Astrocyte of the hippocampus (primary cell): Measurements from ENCODE around the gene MMD.
A peak's percentile ranks its signal among the peaks of the same experiment; 100 is the strongest.
"Not testable (repeated sequence)": the region's sequence is repeated elsewhere in the genome, so short reads cannot be mapped to it uniquely, and the experiment has no call there.

ENCODE experiments used
- DNase-seq: peaks from one replicate; pipeline ENCODE4 v3.0.0; 2011; ENCODE audit warnings: low read depth, low spot score

The MMD gene, protein sequence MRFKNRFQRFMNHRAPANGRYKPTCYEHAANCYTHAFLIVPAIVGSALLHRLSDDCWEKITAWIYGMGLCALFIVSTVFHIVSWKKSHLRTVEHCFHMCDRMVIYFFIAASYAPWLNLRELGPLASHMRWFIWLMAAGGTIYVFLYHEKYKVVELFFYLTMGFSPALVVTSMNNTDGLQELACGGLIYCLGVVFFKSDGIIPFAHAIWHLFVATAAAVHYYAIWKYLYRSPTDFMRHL

DNA sequence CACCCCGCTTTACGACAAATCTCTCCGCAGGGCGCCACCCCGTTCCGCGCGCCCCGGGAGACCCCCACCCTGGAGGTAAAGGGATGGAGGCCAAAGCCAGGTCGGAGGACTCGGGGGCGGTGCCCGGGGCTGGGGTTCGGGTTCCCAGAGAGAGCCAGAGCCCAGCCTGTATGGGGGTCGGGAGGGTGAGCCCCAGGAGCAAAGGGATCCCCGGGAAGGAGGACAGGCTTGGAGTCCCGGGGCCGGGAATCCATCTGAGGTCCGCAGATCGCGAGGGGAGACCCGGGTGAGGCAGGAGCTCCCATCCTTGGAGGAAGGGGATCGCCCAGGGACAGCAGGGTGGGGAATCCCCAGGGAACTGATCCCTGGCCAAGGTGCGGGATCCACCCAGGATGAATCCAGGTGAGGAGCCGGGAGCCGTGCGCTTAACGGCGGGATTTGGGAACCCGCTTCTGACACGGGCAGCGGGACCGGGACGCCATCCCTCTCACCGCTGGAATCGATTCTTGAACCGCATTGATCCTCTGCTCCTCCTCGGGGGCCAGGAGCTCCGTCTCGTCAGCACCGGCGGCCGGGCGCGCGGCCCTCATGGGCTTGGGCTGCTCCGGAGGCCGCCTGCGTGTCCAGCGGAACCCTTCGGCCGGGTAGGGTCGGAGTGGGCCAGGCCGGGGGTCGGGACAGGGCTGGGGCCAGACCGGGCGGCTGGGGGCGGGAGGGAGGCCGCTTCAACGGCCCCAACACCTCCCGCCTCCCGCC is at the start of gene MMD:
Gene MMD (minus strand): TSS at position 657 of the 756 bp plus-strand sequence. CDS start 140 bp downstream, at position 517.
- no peak for DNase-seq

DNA sequence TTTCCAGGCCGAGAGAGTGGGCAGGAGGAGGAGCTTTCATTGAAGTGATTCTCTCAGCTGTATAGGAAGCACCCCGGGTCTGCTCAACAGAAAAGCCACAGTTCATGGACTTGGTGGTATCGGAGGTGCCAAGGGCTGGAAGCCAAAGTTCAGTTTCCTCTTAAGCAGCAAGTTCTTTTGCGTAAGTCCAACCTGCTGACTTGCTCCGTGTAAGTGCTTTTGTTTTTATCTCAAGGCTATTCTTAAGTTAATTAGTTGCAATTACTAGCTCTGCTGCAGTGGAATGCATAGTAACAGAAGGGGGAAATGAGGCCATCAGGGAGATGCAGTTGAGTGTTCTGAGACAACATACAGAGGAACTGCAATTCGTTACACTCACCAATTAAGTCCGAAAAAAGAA is 45.0 kb upstream of the MMD start:
- DNase-seq = no peak

DNA sequence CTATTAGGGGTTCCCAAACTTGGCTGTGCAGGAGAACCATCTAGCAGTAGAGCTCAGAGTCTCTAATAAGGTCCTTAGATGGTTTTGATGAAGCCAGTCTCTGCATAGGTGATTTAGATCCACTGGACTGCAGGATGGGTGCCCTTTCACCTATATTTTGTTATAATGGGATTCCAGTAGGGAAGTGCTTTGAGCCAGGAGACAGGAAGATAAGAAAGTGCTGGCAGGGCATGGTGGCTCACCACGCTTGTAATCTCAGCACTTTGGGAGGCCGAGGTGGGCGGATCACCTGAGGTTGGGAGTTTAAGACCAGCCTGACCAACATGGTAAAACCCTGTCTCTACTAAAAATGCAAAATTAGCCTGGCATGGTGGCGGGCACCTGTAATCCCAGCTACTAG is 44.1 kb upstream of the MMD start:
- not testable (repeated sequence) for DNase-seq

DNA sequence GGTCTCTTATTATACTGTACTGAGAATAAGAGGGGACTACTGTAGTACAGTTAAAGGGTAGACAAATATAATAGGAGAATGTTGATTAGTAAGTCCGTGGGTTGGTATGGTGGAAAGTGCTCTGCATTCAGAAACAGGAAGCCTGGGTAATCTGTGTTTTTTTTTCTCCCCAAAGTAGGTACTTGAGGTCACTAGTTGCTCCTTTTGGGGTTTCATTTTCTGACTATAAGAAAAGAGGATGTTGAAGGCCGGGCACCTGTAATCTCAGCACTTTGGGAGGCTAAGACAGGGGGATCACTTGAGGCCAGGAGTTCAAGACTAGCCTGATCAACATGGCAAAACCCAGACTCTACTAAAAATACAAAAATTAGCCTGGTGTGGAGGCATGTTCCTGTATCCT is 42.0 kb upstream of the MMD start:
- DNase-seq = no peak

DNA sequence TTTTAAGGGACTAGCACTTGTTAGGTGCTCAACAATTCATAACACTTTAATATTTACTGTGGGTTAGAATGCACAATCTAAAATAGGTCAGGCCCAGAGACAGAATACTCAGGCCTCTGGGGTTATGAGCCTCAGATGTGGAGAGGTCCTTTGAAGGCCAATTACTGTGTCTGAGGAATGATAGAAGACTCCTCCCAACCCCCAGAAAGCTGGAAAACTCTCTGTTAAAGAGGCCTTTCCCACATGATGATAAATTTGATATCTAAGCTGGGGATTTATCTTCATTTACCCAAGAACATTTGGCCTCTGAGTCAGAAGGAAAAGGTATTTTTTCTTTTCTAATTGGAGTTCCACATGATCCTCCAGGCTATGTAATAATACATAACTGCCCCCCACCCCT is 41.1 kb upstream of the MMD start:
- DNase-seq = no peak

DNA sequence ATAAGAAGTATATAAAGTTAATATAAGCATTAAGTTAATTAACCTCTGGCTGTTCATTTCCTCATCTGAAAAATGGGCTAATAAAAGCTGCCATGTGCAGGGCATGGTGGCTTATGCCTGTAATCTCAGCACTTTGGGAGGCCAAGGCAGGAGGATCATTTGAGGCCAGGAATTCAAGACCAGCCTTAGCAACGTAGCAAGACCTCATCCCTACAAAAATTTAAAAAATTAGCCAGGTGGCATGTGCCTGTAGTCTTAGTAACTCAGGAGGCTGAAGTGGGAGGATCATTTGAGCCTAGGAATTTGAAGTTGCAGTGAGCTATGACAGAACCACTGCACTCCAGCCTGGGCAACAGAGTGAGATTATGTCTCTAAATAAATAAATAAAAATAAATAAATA is 40.6 kb upstream of the MMD start:
- DNase-seq = no peak

DNA sequence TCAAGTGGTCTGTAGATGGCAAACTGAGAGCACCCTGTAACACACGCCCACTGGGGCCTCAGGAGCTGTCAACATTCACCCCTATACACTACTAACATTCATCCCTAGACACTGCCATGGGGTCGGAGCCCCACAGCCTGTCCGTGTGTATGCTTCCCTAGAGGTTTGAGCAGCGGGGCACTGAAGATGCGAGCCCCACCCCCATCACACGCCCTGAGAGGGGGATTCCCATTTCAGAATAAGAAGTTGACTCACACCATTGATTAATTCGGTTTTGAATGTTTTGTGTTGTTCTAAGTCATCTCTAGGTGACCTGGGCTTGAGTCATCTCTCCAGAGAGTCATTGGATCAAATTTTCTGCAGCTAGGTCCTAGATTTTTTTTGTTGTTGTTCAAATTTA is 37.3 kb upstream of the MMD start:
- DNase-seq = peak; percentile 56

DNA sequence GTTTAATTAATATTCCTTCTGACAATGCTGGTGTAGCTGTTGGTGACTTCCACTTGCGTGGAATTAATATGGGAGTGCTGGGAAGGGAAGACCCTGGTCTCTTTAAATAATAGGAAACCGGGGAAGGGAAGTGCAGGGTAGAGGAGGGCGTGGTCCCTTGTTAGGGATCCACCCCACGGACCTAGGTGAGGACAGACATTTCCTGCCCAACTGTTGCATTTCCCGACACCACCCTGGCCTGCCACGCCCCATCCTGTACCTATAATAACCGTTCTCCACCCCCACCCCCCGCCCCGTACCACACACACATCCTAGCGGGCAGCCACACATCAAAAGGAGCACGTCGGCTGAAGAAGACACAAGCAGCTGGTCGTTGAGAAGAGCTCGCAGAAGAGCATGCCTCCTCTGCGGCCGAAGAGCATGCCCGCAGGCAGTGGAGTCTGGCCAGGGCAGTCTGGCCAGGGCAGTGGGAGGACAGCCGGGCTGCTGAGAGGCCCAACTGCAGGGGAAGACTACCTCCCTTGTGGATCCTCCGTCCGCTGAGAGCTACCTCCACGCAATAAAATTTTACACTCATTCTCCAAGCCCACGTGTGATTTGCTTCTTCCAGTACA is 36.8 kb upstream of the MMD start:
- no peak for DNase-seq

DNA sequence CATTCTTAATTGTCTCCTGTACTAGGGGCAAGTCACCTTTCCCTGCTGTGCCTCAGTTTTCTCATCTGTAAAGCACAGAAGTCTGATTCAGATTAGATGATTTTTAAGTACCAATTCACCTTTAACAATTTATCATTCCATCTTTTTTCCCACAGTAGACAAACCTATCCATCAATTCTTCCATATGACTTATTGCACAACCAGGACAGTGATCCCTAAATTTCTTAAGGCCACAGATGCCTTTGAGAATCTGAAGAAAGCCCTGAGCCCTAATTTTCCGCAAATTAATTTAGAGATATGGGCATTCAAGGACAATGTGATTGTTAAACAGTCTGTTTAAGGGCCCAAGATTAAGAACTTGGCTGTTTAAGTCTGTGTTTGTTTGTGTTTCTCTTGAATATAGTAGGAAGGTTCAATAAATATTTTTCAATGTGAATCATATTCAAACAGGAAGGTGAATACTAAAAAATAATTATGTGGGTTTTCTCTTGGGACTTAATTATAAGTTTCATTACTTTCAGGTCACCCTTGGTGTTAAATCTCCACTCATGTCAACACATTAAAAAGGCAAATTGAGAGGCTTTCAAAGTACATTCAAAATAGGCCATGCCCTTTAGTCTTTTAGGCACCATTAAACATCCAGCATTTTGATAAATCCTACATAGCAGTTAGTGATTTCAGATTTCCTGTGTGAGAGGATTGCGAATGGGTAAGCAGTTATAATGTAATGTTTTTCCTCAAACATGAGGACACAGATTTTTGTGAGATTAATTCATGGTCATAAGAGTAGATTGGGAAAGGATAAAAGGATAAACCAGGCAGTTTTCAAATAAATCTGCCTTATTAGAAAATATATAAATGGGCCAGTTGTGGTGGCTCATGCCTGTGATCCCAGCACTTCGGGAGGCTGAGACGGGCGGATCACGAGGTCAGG is 34.9 kb upstream of the MMD start:
- DNase-seq = no peak

DNA sequence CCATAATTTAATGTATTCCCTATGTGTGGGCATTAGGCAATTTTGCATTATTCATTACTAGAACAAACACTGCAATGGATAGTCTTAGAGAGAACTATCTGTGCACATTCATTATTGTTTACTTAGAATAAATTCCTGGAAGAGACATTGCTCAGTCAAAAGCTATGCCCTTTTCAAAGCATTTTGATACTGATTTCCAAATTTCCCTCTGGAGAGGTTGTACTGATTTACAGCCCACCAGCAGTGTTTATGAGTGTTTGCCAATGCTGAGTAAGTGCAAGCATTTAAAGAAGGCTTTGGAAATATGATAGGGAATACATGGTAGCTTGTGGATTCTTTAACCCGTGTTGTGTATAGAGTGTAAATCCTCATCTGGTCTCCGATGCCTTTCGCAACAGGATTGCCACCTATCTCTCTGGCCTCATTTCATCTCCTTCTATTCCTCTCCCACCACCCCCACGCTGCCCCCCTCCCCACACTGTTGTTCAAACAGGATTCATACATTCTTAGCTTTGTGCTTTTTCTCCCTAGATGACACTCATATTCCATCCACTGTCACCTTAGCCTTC is 33.4 kb upstream of the MMD start:
- no peak for DNase-seq

DNA sequence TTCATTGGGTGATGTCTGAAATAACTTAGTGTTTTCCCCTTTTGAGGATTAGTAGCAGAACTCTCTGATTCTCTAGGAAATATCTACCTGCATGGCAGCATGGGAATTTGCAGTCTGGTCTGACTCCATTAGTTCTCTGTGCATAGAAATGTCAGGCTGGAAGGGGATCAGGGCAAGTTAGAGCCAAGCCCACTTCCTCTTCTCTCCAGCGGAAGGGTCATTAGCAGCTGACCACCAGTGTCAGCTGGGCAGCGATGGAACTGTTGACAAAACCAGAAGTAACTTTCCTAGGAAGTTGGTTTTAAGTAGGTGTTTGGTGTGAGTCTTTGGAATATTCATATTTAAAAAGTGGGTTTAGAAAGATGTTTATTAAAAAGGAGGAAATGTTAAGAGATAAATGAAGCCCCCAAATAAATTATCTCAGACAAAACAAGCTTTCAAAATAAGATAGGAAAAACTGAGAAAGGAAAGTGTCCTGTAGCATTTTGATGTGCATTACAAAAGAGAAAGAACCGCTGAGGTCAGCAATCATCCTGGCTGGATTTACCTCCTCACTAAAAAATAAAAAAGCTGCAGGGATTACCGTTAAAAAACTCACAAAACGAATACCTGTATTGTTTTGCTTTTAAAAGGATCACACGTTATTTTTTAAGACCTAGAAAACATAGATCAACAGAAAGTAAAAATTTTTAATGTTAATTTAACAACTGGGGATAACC is 32.4 kb upstream of the MMD start:
- DNase-seq = no peak

DNA sequence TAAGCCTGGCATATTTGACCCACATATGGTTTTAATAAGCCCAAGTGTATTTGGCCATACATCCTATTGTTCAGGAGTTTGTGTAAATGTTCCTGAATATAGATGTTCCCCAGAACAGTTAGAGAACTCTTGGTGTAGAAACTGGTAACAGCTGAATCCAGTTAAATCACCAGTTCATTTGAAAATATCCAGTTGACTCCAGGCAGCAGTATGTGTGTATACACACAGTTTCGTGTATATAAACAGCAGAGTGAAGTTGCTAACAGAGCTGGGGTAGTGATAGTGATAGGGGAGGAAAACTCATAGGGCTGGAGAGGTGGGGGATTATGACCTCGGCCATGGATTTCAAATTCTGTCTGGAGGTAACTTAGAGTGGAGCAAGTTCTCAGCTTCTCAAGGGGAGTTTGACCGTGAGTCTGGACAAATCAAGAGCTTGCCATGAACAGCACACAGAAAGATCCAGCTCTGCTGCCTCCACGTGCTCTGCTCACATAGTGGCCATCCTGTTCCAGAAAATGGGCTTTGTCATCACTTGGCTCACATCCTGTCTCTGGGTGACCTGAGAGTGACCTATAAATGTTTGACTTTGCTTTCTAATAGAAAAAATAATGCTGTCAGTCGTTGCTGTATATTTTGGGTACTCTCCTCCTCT is 30.6 kb upstream of the MMD start:
- peak; percentile 33 for DNase-seq

DNA sequence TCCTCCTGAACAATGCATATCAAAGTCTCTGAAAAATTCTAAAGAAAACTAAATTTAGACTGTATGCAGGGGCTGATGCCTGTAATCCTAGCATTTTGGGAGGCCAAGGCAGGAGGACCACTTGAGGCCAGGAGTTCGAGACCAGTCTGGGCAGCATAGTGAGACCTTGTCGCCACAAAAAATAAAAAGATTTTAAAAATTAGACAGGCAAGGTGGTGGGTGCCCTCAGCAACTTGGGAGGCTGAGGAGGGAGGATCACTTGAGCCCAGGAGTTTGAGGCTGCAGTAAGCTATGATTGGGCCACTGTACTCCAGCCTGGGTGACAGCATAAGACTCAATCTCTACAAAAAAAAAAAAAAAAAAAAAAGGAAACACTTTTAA is 30.1 kb upstream of the MMD start:
- no peak for DNase-seq

DNA sequence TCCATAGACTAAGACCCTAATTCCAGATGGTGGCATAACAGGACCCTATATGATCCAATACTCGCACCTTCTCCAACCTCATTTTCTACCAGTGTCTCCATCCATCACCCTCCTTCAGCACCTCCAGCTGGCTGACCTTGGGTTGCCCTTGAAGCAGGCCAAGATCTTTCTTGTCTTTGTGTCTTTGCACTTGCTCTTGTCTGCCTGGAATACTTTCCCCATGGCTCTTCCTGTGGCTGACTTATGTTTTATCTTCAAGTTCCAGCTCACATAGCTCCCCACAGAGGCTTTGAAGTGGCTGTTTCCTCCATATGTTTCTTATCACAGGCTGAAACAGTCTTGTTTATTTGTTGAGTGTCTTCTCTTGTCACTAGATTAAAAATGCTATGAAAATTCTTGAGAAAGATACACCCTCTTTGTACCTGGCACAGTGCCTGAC is 29.6 kb upstream of the MMD start:
- no peak for DNase-seq

DNA sequence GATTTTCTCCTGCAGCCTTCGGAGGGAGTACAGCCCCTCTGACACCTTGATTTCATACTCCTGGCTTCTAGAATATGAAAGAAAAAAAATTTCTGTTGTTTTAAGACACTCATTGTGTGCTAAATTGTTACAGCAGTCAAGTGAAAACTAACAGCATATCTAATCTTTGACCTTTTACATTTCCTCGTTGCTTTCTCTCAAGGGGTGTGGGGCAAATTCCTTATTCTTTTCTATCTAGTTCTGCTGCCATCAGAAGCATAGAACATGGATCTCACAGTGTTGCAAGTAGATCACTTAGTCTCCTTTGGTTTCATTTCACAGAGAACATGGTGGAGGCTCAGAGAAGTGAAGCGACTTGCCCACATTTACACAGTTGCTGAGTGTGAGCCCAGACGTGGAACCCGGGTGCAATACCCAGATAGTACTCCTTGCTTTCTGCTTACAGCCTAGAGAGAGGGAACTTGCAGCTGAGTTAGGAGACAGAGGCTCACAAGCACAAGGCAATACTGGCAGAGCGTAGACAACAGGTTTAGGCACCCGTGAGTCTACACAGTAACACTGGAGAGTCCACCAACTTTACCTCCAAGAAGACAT is 28.7 kb upstream of the MMD start:
- no peak for DNase-seq

DNA sequence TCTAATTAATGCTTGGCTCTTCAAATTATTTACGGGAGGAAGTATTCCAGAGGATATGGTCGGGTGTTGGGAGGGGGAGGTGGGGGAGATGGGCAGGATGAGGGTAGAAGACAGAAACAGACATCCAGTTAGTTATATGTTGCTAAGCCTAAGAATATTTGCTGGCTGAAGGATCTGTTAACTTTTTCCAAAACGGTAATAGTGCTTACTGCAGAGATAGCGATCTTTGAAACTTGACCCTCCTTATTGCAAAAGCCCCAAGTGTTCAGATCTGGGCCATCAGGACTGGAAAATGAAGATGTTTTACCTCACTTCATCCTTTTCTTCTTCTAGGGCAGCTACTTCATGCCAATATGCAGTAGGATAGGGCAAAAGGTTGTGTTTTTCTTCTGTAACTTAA is 27.0 kb upstream of the MMD start:
- no peak for DNase-seq

DNA sequence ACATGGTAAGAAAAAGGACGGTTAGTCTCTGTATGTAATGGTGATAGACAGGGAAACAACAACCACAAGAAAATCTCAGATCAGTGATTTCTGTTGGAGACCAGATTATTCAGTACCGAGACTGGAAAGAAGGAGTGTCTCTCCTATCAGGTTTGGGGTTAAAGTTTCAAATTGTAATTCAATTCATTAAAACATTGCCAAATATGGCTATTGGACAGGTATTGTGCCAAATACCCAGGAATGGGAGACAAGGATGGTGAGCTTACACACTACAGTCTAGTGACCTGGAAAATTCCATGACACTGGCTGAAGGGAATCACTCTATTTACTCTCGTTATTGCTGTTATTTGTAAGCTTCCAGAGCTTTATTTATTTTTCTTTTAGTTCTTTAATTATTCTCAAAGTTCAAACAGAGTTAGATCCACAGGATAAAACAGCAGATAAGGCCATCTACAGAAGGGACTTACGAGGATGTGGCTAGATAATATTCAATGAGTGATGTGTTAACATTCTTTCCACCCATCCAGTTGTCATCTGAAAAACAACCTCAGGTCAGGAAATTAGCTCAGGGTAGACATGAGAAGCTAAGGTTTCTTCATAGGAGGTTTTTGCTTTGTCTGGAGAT is 25.1 kb upstream of the MMD start:
- DNase-seq = no peak

DNA sequence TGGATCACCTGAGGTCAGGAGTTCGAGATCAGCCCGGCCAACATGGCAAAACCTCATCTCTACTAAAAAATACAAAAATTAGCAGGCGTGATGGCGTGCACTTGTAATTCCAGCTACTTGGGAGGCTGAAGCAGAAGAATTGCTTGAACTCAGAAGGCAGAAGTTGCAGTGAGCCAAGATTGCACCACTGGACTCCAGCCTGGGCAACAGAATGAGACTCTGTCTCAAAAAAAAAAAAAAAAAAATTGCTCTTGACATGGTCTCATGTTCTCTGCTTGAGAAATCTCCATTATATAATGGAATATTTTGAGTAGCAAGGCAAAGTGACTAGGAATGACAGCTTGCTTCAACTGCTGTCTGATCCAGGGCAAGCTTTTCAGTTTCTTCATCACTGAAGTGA is 24.4 kb upstream of the MMD start:
- DNase-seq = not testable (repeated sequence)
